T1000 (cell line): Measurements from ENCODE around the gene SLAIN1.

Source experiments
- DNase-seq: peaks from one replicate; lab custom pipeline; 2025; ENCODE audit warnings: mixed read lengths; lab: John Stamatoyannopoulos, UW

Gene SLAIN1

GRCh38 chr13:77714119-77714755, 16.8 kb downstream of the SLAIN1 start:
- no peak for DNase-seq

- DNase-seq = no peak
These were observed 17.9 kb downstream of the SLAIN1 start for GRCh38 chr13:77715233-77715891.

GRCh38 chr13:77716692-77717091, 19.2 kb downstream of the SLAIN1 start:
- no peak for DNase-seq

GRCh38 chr13:77717508-77717907, 20.0 kb downstream of the SLAIN1 start:
- no peak for DNase-seq

GRCh38 chr13:77719128-77719527, 21.6 kb downstream of the SLAIN1 start:
- DNase-seq = no peak

- DNase-seq = no peak
These were observed 23.5 kb downstream of the SLAIN1 start for GRCh38 chr13:77720988-77721387.

GRCh38 chr13:77724092-77724491, 26.6 kb downstream of the SLAIN1 start:
- no peak for DNase-seq

GRCh38 chr13:77725071-77725470, 27.6 kb downstream of the SLAIN1 start:
- DNase-seq = no peak

GRCh38 chr13:77728265-77729125, 31.0 kb downstream of the SLAIN1 start:
- no peak for DNase-seq

- no peak for DNase-seq
These were observed 32.2 kb downstream of the SLAIN1 start for GRCh38 chr13:77729502-77730221.

GRCh38 chr13:77730572-77730971, 33.1 kb downstream of the SLAIN1 start:
- no peak for DNase-seq

- DNase-seq = no peak
These were observed 34.8 kb downstream of the SLAIN1 start for GRCh38 chr13:77732287-77732686.

- no peak for DNase-seq
These were observed 36.2 kb downstream of the SLAIN1 start for GRCh38 chr13:77733674-77734073.

- DNase-seq = no peak
These were observed 40.2 kb downstream of the SLAIN1 start for GRCh38 chr13:77737583-77738200.

- DNase-seq = no peak
These were observed 42.7 kb downstream of the SLAIN1 start for GRCh38 chr13:77740097-77740735.

- DNase-seq = no peak
These were observed 43.6 kb downstream of the SLAIN1 start for GRCh38 chr13:77740931-77741596.

- no peak for DNase-seq
These were observed 44.1 kb downstream of the SLAIN1 start for GRCh38 chr13:77741597-77741972.

- no peak for DNase-seq
These were observed 45.3 kb downstream of the SLAIN1 start for GRCh38 chr13:77742801-77743200.

- no peak for DNase-seq
These were observed 48.3 kb downstream of the SLAIN1 start for GRCh38 chr13:77745784-77746183.

- no peak for DNase-seq
These were observed 51.9 kb downstream of the SLAIN1 start for GRCh38 chr13:77749344-77749880.
